ENCODE data around the gene RASEF. TPM values are rescaled to one million over a fixed set of nuclear protein-coding genes. Genes with fewer than 3 reads are reported as not detected.

Gene RASEF
- total RNA-seq, 4 donors from 2014 or later: 3.4 to 6.2 (median 4.8) TPM

GRCh38 chr9:83039303-83039702 lies 23.6 kb downstream of the RASEF start:
- H3K36me3 ChIP-seq: no peaks in the 10 kb centered on the region
- 80% methylated on average over 5 of the region's 5 CpGs for WGBS
- H3K27ac ChIP-seq: no peak overlapping the region
- no peaks in the 10 kb centered on the region for H3K27me3 ChIP-seq
- DNase-seq (ENCODE audit: low spot score in 2 of 2): no peak
- no peaks in the 10 kb centered on the region for H3K4me1 ChIP-seq
- no peak for TF ChIP-seq CTCF (IDR thresholded peaks at IDR 0.05)
- TF ChIP-seq POLR2A (IDR thresholded peaks at IDR 0.05): no peak
- no peak for TF ChIP-seq EP300 (IDR thresholded peaks at IDR 0.05)
- TF ChIP-seq POLR2AphosphoS5 (IDR thresholded peaks at IDR 0.05): no peak
- no peaks in the 10 kb centered on the region for H3K9me3 ChIP-seq
- H3K4me3 ChIP-seq: no peak overlapping the region

- Histone ChIP-seq H3K27ac (no peak overlapping the region), H3K4me1 (no peaks in the 10 kb centered on the region), H3K36me3 (no peaks in the 10 kb centered on the region), H3K27me3 (no peaks in the 10 kb centered on the region), H3K4me3 (no peak overlapping the region), H3K9me3 (no peaks in the 10 kb centered on the region)
- DNase-seq (ENCODE audit: low spot score in 2 of 2): no peak
- 83% methylated on average over 2 of the region's 2 CpGs for WGBS
- no peak for TF ChIP-seq CTCF (IDR thresholded peaks at IDR 0.05)
- no peak for TF ChIP-seq POLR2A (IDR thresholded peaks at IDR 0.05)
- TF ChIP-seq EP300 (IDR thresholded peaks at IDR 0.05): no peak
- no peak for TF ChIP-seq POLR2AphosphoS5 (IDR thresholded peaks at IDR 0.05)
Observed at GRCh38 chr9:83036043-83036442, 26.9 kb downstream of the RASEF start.

- H3K27me3 ChIP-seq: no peaks in the 10 kb centered on the region
- H3K4me3 ChIP-seq: no peak overlapping the region
- 89% methylated on average over 2 of the region's 2 CpGs for WGBS
- H3K36me3 ChIP-seq: no peaks in the 10 kb centered on the region
- no peak overlapping the region for H3K27ac ChIP-seq
- peaks cover 6% of the 10 kb centered on the region for H3K4me1 ChIP-seq
- TF ChIP-seq POLR2A (IDR thresholded peaks at IDR 0.05): no peak
- no peak for TF ChIP-seq CTCF (IDR thresholded peaks at IDR 0.05)
- TF ChIP-seq EP300 (IDR thresholded peaks at IDR 0.05): no peak
- no peak for TF ChIP-seq POLR2AphosphoS5 (IDR thresholded peaks at IDR 0.05)
- no peak for DNase-seq (ENCODE audit: low spot score in 2 of 2)
- H3K9me3 ChIP-seq: no peaks in the 10 kb centered on the region
Observed at GRCh38 chr9:83035143-83035542, 27.8 kb downstream of the RASEF start.

GRCh38 chr9:83034587-83034986 lies 28.4 kb downstream of the RASEF start:
- Histone ChIP-seq H3K4me1 (peaks cover 10% of the 10 kb centered on the region), H3K4me3 (no peak overlapping the region), H3K9me3 (no peaks in the 10 kb centered on the region), H3K27ac (no peak overlapping the region), H3K27me3 (no peaks in the 10 kb centered on the region), H3K36me3 (no peaks in the 10 kb centered on the region)
- TF ChIP-seq POLR2AphosphoS5 (IDR thresholded peaks at IDR 0.05) (no peak), EP300 (IDR thresholded peaks at IDR 0.05) (no peak), CTCF (IDR thresholded peaks at IDR 0.05) (no peak), POLR2A (IDR thresholded peaks at IDR 0.05) (no peak)
- no peak for DNase-seq (ENCODE audit: low spot score in 2 of 2)
- 45% methylated on average over 1 of the region's 1 CpG for WGBS

- Histone ChIP-seq H3K4me1 (peaks cover 10% of the 10 kb centered on the region), H3K36me3 (no peaks in the 10 kb centered on the region), H3K9me3 (no peaks in the 10 kb centered on the region), H3K27me3 (no peaks in the 10 kb centered on the region), H3K27ac (no peak overlapping the region), H3K4me3 (no peak overlapping the region)
- TF ChIP-seq POLR2AphosphoS5 (IDR thresholded peaks at IDR 0.05) (no peak), CTCF (IDR thresholded peaks at IDR 0.05) (no peak), POLR2A (IDR thresholded peaks at IDR 0.05) (no peak), EP300 (IDR thresholded peaks at IDR 0.05) (no peak)
- 71% methylated on average over 1 of the region's 1 CpG for WGBS
- DNase-seq (ENCODE audit: low spot score in 2 of 2): no peak
Observed at GRCh38 chr9:83034026-83034425, 28.9 kb downstream of the RASEF start.

All from suprapubic skin (tissue), 4 donors.